NCI-H526 (cell line): ENCODE results near the gene VEPH1.
A peak's percentile ranks its signal among the peaks of the same experiment; 100 is the strongest.

ENCODE experiments used
- DNase-seq, 2 experiments: peaks; one replicate each; lab custom pipeline; 2025; lab: John Stamatoyannopoulos, UW

VEPH1 gene

DNA sequence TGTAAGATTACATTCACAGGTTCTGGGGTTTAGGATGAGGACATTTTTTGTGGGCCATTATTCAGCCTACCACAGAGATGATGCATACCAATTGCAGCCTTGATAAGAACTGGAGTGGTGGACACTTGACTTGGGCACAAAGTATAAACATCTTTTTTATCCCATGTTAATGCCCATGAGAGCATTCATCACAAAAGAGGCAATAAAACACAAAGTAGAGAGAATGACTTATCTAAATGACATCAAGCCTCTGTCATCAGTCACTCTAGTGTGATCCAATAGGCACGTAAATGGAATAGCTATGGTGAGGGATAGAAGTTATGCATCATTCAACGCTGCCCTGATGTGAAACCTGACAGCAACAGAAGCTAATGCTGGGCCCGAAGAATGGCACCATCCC is 25.8 kb downstream of the VEPH1 start:
- no peak for DNase-seq

DNA sequence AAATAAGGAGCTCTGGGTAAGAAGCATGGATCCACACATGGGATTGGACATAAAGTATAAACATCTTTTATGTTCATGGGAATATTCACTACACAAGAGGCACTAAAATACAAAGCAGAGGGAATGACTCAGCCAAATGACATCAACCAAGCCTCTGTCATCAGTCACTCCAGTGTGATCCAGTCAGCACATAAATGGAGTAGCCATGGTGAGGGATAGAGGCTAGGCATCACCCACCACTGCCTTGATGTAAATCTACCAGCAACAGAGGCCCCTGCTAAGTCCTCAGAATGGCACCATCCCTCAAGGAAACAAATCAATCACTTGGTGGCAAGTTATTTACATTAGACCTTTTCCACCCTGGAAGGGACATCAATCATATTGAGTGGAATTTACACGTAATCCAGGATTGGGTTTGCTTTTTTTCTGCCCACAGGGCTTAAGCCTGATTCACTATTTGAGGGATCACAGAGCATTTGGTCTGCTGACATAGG is 27.2 kb downstream of the VEPH1 start:
- DNase-seq: no peak

DNA sequence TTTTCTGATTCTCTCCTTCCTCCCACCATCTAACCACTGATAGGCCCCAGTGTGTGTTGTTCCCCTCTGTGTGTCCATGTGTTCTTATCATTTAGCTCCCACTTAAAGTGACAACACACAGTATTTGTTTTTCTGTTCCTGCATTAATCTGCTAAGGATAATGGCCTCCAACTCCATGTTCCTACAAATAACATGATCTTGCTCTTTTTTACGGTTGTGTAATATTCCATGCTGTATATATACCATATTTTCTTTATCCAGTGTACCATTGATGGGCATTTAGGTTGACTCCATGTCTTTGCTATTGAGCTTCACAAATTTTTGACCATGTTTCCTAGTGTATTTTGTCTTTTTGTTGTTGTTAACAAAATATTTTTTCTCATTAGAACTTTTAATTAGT is 30.6 kb downstream of the VEPH1 start:
- DNase-seq: no peak

DNA sequence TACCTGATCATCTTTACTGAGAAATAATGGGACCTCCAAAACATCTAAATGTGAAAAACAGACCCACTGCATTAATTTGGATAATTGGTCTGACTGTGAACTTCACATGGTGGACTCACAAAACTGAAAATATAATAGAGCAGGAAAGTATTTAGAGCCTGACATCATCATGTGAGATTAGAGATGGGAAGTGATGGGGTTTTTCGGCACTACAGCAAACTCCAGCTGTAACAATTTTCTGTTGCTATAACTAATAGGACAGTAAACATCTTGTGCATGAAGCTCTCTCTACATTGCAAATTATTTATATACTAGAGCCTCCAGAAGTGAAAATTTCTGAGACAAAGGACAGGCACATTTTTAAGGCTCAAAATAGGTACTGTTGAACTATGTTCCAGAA is 32.2 kb downstream of the VEPH1 start:
- DNase-seq: no peak

DNA sequence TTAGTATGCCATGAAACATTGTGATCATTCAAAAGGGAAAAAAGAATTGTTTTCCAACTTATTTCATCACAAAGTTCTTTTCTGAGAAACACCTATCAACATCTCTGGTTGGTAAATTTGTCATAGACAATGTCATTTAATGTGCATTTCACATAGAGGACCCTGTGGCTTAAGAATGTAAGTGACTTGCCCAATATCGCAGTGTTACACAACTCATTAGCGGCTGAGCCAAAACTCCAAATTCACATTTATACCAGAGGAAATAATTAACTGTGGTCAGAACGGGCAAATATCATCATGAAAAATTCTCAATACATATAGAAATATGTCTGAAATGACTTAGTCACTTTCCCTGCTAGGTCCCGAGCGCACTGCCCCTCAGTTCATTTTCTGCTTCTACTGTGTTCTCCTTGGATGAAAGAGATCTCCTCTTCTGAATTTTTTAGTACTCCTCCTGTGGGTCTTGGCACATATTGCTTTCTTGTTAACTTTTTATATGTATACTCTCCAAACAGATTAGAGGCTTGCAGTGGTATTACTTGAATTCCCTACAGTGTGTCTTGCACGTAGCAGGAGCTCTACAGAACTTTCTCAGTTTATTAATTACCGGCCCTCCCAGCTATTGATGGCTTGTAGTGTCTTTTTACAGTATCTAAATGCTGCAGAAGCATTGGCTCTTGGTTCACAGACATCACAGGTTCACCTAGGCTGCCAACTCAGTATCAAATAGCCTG is 33.5 kb downstream of the VEPH1 start:
- DNase-seq: no peak

DNA sequence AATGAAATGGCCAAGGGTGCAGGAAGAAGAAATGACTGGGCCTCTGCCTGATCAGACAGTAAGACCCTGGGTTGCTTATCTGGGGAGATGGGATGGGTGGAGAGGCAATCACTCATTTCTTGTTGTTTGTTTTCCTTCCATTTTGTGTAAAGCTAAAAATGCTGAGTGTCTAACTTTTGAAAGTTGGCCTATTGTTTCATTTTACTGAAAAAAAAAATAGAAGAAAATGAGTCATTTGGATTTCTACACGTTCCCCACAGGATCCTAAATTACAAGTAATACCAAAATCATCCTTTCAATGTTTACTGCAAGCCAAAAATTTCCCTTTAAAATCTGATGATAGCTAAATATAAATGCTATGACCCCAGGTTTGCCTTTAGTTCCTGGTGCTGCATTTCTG is 36.0 kb downstream of the VEPH1 start:
- DNase-seq: no peak

DNA sequence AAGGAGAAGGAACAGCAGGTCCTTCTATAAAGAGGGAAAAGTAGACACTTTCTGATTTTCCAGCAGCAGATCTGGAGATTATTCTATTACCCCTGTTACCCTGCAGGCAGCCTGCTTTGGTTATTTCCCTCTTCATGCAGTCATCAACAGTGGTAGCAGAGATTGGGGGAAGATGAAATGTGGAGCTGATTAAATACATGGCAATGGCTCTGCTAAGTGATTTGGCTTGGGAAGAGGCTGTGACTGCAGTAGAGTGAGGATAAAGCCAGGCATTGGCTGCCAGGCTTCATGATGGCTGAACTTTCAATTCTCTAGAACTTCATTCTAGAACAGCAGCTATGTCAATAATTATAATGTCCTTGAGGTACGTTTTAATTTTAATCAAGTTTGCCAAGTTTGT is 37.5 kb downstream of the VEPH1 start:
- DNase-seq: no peak

DNA sequence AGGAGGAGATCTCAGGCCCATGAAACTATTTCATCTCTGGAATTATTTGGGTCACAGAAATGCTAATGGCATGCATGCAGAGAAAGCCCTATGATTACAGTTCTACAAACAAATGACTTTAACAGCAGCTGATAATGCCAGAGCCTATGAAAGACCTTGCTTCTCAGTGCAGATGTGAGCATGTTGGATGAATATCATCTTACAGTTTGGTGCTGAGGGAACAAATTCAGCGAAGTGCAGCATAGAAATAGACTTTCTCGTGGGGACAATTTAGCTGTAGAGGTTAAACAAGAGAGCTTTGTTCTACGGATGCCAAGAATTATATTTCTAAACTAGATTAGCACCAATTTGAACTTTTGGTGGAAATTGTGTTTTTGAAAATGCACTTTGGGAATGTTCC is 38.9 kb downstream of the VEPH1 start:
- no peak for DNase-seq

DNA sequence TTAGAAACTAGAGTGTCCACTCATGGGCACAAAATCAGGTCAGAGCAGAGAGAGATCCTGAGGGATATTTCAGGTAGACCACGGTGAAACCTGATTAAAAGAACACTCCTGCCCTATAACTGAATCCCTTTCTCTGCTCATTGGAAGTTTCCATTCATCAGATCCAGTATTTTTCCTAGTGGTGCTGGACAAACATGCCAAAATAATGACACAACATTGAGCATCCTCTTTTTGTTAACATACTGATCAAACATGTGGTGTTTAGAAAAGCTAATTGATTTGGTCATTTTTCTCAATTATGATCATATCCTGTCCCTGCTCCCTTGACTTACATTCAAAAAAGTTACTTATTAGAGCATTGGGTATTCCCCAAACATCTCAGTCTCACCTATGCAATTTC is 39.4 kb downstream of the VEPH1 start:
- DNase-seq: no peak

DNA sequence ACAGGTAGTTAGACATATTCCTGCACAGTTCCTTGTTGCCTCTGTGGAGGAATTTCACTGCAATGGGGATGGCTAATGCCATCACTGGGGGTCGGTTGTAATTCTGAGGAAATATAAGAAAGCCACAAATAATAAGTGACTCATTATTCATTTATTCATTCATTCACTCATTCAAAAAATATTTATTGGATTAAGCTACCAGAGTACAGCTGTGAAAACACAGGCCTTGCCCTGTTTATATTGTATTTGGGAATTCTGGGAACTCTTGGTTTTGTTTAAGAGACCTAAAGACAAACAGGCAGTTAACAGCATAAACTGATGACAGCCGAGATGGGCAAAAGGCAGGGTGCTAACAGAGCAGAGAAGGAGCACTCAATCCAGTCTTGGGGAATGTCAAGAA is 43.0 kb downstream of the VEPH1 start:
- DNase-seq: no peak

DNA sequence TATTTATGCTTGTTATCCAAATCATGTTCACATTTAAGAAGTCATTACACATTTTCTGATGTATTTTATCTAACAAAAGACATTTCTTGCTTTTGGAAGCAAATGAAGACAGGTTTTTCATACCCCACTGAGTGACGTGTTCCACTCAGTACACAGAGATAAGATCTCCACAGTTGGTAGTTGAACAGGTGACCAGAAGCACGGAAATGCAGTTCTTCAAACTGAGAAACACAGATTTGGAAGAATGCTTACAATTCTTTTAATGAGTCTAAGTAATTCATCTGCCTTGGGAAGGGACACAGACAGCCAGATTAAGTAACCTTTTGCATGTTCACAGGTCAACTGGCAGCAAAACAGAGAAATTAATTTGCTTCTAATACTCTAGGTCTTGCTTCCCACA is 43.5 kb downstream of the VEPH1 start:
- no peak for DNase-seq

DNA sequence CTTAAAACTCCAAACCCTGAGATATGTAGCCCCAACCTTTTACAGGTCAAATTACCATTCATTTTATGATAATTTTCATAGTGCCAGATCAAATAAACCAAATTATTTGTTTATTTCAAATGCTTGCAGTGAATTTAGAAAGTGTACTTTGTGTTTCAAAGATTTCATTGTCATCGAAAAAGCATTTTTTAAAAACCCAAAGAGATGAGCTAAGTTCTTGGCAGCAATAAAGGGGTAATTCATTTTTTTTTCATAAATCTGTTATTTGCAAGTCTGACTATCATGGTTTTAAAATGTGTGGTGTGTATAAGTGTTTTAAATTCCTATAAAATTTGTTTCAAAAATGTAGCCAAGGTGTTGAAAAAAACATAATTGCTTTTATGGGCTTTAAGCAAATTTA is 49.4 kb downstream of the VEPH1 start:
- DNase-seq: no peak

DNA sequence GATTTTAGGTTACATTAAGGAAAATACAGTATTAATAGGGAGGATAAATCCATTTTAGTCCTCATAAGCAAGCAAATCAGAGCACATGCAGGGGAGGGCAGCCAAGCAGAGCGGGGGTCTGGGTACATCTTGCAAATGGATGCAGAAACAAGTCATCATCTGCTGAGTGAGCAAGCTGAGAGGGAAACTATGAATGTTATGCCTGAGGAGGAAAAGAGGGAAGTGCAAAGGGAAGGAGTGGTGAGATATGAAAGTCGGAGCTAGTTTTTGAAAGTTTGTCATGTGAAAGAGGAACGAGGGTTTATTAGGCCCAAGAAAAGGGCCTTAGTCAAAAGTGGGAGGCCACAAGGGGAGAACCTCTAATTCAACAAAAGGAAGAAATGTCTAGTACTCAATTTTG is 51.1 kb downstream of the VEPH1 start:
- no peak for DNase-seq

DNA sequence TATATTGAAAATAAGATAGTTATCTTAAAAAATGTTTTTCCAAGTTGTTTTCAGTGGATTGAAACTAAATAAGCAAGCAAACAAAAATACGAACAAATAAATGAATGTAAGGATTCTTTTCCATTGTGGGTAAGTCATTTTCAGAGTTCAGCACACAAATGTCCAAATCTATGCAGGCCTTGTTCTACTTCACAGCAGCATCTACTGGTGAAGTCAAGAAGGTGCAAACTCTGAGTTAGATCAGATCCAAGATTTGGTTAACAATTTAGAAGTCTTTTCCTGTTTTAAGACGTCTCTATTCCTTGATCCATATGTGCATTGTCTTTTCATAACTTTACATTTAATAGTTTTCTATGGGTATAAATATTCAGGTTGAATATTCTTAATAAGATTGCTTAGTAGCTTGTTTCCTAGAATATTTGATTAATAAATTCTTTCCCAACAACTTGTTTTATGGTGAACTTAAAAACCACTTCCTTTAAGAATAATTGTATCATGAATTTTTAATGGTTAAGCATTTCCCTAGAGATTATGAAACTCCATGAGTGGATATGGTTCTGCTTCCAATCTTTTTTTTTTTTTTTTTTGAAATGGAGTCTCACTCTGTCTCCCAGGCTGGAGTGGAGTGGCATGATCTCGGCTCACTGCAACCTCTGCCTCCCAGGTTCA is 56.1 kb downstream of the VEPH1 start:
- peak in 1 of 2 experiments; percentile 19 for DNase-seq

DNA sequence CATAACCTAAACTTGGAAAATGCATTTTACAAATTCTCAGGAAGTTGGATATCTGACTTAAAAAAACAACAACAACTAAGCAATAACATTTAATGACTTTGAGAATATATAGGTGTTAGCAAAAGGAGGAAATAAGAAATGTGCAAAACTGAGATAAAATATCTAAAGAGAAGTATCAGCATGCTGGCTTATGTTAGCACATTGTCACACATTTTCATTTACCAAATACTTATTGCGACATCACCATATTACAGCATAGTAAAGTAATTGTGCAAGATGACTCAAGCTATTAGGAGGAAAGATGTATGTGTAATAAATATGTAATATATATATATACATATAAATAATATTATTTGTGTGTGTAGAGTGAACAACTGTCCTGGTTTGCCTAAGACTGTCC is 57.4 kb downstream of the VEPH1 start:
- DNase-seq: no peak

DNA sequence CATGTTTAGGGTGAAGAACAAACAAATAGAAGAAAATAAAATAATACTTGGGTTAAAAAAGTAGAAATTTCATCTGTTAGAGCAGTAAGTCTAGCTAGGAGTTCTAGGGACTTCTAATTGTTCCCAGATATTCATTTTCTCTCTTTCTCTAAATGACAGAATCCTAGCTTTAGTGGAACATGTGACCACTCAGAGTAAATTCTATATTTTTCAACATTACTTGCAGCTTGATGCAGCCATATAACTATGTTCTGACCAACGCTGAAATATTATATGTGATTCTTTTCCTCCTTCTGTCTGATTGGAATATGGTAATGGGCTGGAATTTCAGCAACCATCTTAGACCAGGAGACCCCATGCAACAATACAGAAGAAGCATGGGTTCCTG is 58.4 kb downstream of the VEPH1 start:
- DNase-seq: no peak

DNA sequence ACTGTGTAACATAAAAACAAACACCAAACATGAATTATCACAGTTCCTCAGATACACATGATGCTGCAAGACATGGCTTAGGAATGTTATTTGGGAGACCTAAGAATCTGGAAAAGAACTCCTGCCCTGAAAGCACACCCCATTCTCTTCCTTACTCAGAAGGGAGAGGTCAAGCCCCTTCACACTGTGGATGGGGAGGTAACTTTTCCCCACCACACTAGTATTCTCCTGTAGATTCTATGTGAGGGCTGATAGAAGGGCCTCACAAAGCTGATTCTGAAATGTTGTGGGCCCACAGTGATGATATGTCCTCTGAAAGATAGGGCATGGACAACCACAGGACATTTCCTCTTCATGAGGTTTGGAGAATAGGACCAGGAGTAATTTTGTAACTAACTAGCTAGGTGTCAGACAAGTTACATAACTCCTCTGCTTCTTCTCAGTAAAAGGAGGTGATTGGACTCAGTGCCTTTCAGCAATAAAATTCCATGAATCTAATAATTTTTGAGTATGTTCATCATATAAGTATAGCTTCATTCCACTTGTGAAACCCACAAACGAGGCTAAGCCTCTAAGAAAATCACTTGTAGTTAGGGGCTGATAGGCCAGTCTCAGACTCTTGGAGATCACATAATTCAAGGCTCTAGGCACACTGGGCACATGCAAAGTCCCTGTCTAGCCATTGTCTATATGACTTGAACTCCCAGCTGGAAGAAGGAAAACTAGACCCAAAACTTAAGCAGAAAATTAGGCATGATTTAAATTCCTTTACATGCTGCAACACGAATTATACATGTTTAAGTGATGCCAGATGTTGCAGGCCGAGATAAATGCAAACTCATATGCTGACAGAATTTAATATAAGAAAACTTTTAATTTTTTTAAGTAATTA is 59.1 kb downstream of the VEPH1 start:
- DNase-seq: no peak

DNA sequence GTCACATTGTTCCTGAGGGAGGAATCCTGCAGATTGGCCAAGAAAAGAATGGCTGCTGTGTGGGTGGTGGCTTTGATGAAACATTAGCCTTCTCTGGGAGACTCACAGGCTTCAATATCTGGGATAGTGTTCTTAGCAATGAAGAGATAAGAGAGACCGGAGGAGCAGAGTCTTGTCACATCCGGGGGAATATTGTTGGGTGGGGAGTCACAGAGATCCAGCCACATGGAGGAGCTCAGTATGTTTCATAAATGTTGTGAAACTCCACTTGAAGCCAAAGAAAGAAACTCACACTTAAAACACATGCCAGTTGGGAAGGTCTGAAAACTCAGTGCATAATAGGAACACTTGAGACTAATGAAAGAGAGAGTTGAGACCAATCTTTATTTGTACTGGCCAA is 60.5 kb downstream of the VEPH1 start:
- DNase-seq: no peak

DNA sequence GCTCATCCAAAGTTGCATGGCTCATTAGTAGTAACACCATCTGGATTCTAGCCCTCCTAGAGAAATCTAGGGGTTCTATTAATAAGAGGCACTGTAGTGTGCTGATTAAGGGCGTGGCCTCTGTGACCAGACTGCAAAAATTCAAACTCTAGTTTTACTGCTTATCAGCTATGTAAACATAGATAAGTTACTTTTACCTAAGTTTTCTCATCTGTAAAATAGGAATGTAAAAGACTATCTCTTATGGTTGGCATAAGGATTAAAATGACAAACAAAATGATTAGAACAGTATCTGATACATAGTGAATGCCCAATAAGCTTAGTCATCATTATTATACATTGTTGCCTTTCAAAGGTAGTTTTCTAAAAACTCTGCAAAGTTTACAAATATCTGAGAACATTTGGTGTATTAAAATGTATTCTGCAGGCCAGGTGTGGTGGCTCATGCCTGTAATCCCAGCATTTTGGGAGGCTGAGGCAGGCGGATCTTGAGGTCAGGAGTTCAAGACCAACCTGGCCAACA is 62.1 kb downstream of the VEPH1 start:
- no peak for DNase-seq

DNA sequence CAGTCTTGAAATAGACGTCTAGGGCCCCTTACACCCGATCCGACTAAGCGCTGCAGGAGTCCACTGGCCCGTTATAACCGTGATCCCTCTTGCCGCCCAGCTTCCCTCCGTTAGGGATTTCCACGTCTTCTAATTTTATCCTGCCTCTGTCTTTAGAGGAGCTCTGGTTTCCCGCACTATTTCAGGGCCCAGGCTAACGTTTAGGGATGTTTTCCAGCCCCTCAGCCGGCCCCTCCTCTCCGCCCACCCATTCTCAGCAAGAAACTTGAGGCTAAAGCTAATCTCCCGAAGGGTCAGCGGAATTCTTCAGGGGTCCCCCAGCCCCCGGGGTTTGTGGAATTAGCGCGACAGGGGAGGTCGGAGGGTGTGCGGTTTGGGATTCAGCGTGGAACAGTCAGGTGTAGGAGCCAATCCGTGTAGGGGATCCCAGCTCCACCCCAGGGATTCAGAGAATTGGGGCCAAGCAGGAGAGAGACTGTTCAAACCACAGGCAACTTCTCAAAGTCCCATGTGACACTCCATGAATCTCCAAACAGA is 65.0 kb downstream of the VEPH1 start:
- peak in 1 of 2 experiments; percentile 15 for DNase-seq

DNA sequence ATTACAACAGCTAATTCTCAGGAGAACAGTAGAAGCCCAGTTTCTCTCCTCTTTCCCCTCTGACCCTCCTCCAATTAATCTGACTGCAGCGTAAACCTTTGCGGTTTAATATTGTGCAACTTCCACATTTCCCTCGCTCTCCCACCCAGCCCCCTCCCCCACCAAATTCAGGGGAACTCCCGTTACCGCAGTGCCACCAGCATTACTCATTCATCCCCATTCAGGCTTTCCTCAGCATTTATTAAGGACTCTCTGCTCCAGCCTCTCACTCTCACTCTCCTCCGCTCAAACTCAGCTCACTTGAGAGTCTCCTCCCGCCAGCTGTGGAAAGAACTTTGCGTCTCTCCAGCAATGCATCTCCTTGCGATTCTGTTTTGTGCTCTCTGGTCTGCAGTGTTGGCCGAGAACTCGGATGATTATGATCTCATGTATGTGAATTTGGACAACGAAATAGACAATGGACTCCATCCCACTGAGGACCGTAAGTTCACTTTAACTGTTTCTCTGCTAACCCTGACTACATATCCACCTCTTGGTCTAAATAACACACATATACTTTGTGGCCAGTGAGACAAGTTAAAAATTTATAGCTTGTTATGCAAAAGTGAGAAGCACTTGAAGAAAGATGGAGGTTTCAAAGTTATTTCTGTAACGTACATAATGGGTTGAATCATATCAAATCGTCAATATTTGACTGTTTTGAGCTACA is 66.5 kb downstream of the VEPH1 start, which contains the start of gene PTX3:
TSS of gene PTX3 (plus strand) at position 268 of the 709 bp plus-strand sequence. CDS start at position 352, 84 bp downstream.
- DNase-seq: peak in 1 of 2 experiments; percentile 4
